ENCODE data around the gene SMCR8. TPM values are rescaled to one million over a fixed set of nuclear protein-coding genes. Genes with fewer than 3 reads are reported as not detected.

Gene SMCR8
- total and polyA plus RNA-seq, 2 of the 4 experiments (the other 2 are of a cell fraction) = 7.1 to 10.9 TPM

GRCh38 chr17:18314059-18314730 is 898 bp upstream of the SMCR8 start:
- DNase-seq (peak; percentile 5), ATAC-seq (ENCODE audit: low read depth) (no peak)
- Histone ChIP-seq H2AFZ (replicated peaks; ENCODE audit: low read length, poor library complexity) (peak overlapping the region; percentile 96), H3K9me1 (ENCODE audit: insufficient read depth, low read length) (peaks cover 23% of the 10 kb centered on the region), H2BK120ac (ENCODE audit: low read depth, low read length) (no peak overlapping the region), H3K9ac (ENCODE audit: low read depth, low read length) (peak overlapping the region; percentile 83), H3K4ac (ENCODE audit: low read depth, low read length) (peak overlapping the region; percentile 61), H2BK5ac (ENCODE audit: low read depth, low read length, poor library complexity, severe bottlenecking) (peak overlapping the region; percentile 53), H3K23ac (ENCODE audit: low read depth, low read length) (peak overlapping the region; percentile 73), H2AK9ac (replicated peaks; ENCODE audit: low read depth, low read length, poor library complexity) (peak overlapping the region; percentile 71), H3K18ac (ENCODE audit: low read depth, low read length) (no peak overlapping the region), H3K36me3 (ENCODE audit: control insufficient read depth, insufficient read depth, low read length) (peaks cover 22% of the 10 kb centered on the region), H4K5ac (ENCODE audit: low read depth, low read length) (no peak overlapping the region; the same call in 1 of the 2 replicates), H4K8ac (ENCODE audit: low read depth in 2 of 2, low read length in 2 of 2) (peak overlapping the region; percentile 50 to 78; a peak in 2 of 4 replicates), H3K4me1 (ENCODE audit: control insufficient read depth, insufficient read depth, low read length) (peaks cover 10% of the 10 kb centered on the region), H4K91ac (ENCODE audit: insufficient read depth, low read depth, low read length) (peak overlapping the region; percentile 77; the same call in 1 of the 2 replicates), H3K9me3 (ENCODE audit: control insufficient read depth, insufficient read depth, low read length) (no peaks in the 10 kb centered on the region), H3K79me1 (ENCODE audit: low read depth in 1 of 2, low read length in 2 of 2) (peaks cover 34 to 87% of the 10 kb centered on the region in 2 experiments), H3K4me3 (ENCODE audit: insufficient read depth, low read depth, low read length) (peak overlapping the region; percentile 88), H3K27me3 (ENCODE audit: control insufficient read depth, insufficient read depth, low read length) (no peaks in the 10 kb centered on the region), H2BK15ac (ENCODE audit: low read depth, low read length) (no peak overlapping the region), H3K14ac (replicated peaks; ENCODE audit: low read depth, low read length) (peak overlapping the region; percentile 90), H2BK20ac (ENCODE audit: low read depth, low read length) (no peak overlapping the region), H3K56ac (ENCODE audit: extremely low read depth, insufficient read depth, low read length) (peak overlapping the region; percentile 60), H3K27ac (ENCODE audit: insufficient read depth, low read length) (peak overlapping the region; percentile 67), H2AK5ac (ENCODE audit: low read depth, low read length) (peak overlapping the region; percentile 80), H4K20me1 (ENCODE audit: insufficient read depth, low read length) (peaks cover 38% of the 10 kb centered on the region), H3K4me2 (ENCODE audit: low read depth, low read length) (peak overlapping the region; percentile 81)
- in situ Hi-C loops (cut with MboI; ENCODE audit: low sequenced_read_pairs) = no loop called here
- BruUV-seq (replicated peaks) = no TSS peak
- no peak for TF ChIP-seq RCOR1 (IDR thresholded peaks at IDR 0.05; ENCODE audit: insufficient replicate concordance, low read length)
- TF ChIP-seq CTCF (conservative IDR thresholded peaks at IDR 0.05; ENCODE audit: low read depth, low read length) = no peak
- TF ChIP-seq MXI1 (IDR thresholded peaks at IDR 0.05; ENCODE audit: borderline replicate concordance, low read depth, low read length) = peak; percentile 11; the same call in 1 of the 2 replicates
- TF ChIP-seq ELK1 (IDR thresholded peaks at IDR 0.05; ENCODE audit: borderline replicate concordance, low read depth, low read length) = no peak
- intact Hi-C loops (cut with micrococcal nuclease) = no loop called here
- POLR2A ChIA-PET (ENCODE audit: unreplicated experiment) = no interaction called here
- 0% methylated on average over 32 of the region's 39 CpGs; no CpG with 5 or more reads in 1 of the 2 experiments for WGBS, 2 experiments (ENCODE audit: extremely low coverage in 2 of 2, insufficient read length in 1 of 2)
- dilution Hi-C loops (cut with HindIII; ENCODE audit: low sequenced_read_pairs, unreplicated experiment) = no loop called here
- CTCF ChIA-PET = no interaction called here

All from IMR-90 (cell line).